ENCODE measurements around the gene PECR. TPM values are rescaled to one million over a fixed set of nuclear protein-coding genes. Genes with fewer than 3 reads are reported as not detected.

Gene PECR
- total and polyA plus RNA-seq, 2 of the 13 experiments (the other 11 are each of a cell fraction or from before 2014, with no cell fraction given): 151 to 153 TPM

DNA sequence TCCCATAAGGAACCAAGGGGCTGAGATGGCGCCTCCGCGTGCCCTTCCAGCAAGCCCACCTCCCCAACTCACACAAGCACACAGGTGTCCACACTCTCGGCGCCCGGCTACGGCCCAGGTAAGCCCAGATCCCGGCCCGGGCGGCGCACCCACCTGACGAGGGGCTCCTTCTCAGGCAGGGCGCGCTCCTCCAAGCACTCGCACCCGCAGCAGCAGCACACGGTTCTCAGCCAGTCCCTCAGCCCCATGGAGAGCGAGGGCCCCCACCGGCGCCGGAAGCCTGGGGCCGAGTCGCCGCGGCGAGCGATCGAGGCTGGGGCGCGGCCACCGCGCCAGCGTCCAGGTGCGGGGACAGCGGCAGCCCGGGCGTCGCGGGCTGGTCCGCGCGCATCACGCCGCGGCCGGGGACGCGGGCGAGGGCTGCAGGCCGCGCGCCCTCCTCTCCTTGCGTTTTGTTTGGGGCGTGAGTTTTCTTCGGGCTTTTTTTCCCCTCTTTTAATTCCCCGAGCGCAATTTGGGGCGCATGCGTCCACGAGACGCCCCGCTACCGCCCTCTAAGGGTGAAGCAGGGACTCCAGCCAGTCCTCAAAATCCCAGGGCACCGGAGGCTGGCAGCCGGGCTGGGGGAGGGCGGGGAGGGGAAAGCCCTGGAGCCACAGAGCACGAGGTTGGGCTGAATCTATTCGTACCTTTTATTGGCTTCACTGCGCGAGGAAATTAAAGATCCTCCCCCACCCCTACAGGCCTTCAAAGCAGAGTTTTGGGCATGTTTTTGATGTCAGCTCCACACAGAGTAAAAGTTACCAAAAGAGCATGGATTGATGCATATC, 68.3 kb downstream of the PECR start, which contains the start of gene MREG (continued):
- TF ChIP-seq ZNF607 (CRISPR knock-in tag; IDR thresholded peaks at IDR 0.05; ENCODE audit: borderline replicate concordance) (no peak), ONECUT2 (CRISPR knock-in tag; IDR thresholded peaks at IDR 0.05) (no peak), SAP130 (CRISPR knock-in tag; IDR thresholded peaks at IDR 0.05; ENCODE audit: low read depth) (peak; percentile 42), ZEB1 (IDR thresholded peaks at IDR 0.05; ENCODE audit: insufficient replicate concordance, low read depth) (peak; percentile 63), MTA3 (CRISPR knock-in tag; IDR thresholded peaks at IDR 0.05) (no peak), LCORL (IDR thresholded peaks at IDR 0.05) (no peak), LCORL (CRISPR knock-in tag; IDR thresholded peaks at IDR 0.05) (peak; percentile 61; the same call in 1 of the 2 replicates), ZNF7 (CRISPR knock-in tag; IDR thresholded peaks at IDR 0.05) (no peak), NFRKB (IDR thresholded peaks at IDR 0.05) (no peak), GPN1 (CRISPR knock-in tag; IDR thresholded peaks at IDR 0.05; ENCODE audit: borderline replicate concordance) (peak; percentile 80), PITX1 (CRISPR knock-in tag; IDR thresholded peaks at IDR 0.05) (0 out of 2 replicates have a peak, but pooled peaks have one; percentile 34), ZIK1 (CRISPR knock-in tag; IDR thresholded peaks at IDR 0.05; ENCODE audit: borderline replicate concordance, low read depth) (no peak), ZNF644 (CRISPR knock-in tag; IDR thresholded peaks at IDR 0.05; ENCODE audit: low read depth) (no peak), MYNN (CRISPR knock-in tag; IDR thresholded peaks at IDR 0.05; ENCODE audit: low read depth) (no peak), ZFX (CRISPR knock-in tag; IDR thresholded peaks at IDR 0.05; ENCODE audit: low read depth) (peak; percentile 64), HDAC2 (CRISPR knock-in tag; IDR thresholded peaks at IDR 0.05) (no peak), CHD4 (IDR thresholded peaks at IDR 0.05; ENCODE audit: borderline replicate concordance, low read length) (no peak), PHF20 (CRISPR knock-in tag; IDR thresholded peaks at IDR 0.05) (peak; percentile 20; the same call in 1 of the 2 replicates), ZFP36L2 (CRISPR knock-in tag; IDR thresholded peaks at IDR 0.05) (no peak)
- TF ChIP-seq, protein P1, sequence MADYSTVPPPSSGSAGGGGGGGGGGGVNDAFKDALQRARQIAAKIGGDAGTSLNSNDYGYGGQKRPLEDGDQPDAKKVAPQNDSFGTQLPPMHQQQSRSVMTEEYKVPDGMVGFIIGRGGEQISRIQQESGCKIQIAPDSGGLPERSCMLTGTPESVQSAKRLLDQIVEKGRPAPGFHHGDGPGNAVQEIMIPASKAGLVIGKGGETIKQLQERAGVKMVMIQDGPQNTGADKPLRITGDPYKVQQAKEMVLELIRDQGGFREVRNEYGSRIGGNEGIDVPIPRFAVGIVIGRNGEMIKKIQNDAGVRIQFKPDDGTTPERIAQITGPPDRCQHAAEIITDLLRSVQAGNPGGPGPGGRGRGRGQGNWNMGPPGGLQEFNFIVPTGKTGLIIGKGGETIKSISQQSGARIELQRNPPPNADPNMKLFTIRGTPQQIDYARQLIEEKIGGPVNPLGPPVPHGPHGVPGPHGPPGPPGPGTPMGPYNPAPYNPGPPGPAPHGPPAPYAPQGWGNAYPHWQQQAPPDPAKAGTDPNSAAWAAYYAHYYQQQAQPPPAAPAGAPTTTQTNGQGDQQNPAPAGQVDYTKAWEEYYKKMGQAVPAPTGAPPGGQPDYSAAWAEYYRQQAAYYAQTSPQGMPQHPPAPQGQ (CRISPR knock-in tag; IDR thresholded peaks at IDR 0.05; ENCODE audit: borderline replicate concordance): peak; percentile 63; the same call in 1 of the 2 replicates
- TF ChIP-seq, protein P2, sequence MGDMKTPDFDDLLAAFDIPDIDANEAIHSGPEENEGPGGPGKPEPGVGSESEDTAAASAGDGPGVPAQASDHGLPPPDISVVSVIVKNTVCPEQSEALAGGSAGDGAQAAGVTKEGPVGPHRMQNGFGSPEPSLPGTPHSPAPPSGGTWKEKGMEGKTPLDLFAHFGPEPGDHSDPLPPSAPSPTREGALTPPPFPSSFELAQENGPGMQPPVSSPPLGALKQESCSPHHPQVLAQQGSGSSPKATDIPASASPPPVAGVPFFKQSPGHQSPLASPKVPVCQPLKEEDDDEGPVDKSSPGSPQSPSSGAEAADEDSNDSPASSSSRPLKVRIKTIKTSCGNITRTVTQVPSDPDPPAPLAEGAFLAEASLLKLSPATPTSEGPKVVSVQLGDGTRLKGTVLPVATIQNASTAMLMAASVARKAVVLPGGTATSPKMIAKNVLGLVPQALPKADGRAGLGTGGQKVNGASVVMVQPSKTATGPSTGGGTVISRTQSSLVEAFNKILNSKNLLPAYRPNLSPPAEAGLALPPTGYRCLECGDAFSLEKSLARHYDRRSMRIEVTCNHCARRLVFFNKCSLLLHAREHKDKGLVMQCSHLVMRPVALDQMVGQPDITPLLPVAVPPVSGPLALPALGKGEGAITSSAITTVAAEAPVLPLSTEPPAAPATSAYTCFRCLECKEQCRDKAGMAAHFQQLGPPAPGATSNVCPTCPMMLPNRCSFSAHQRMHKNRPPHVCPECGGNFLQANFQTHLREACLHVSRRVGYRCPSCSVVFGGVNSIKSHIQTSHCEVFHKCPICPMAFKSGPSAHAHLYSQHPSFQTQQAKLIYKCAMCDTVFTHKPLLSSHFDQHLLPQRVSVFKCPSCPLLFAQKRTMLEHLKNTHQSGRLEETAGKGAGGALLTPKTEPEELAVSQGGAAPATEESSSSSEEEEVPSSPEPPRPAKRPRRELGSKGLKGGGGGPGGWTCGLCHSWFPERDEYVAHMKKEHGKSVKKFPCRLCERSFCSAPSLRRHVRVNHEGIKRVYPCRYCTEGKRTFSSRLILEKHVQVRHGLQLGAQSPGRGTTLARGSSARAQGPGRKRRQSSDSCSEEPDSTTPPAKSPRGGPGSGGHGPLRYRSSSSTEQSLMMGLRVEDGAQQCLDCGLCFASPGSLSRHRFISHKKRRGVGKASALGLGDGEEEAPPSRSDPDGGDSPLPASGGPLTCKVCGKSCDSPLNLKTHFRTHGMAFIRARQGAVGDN (CRISPR knock-in tag; IDR thresholded peaks at IDR 0.05): peak; percentile 84
- TF ChIP-seq, protein P3, sequence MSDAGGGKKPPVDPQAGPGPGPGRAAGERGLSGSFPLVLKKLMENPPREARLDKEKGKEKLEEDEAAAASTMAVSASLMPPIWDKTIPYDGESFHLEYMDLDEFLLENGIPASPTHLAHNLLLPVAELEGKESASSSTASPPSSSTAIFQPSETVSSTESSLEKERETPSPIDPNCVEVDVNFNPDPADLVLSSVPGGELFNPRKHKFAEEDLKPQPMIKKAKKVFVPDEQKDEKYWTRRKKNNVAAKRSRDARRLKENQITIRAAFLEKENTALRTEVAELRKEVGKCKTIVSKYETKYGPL (CRISPR knock-in tag; IDR thresholded peaks at IDR 0.05): no peak
- TF ChIP-seq, protein P4, sequence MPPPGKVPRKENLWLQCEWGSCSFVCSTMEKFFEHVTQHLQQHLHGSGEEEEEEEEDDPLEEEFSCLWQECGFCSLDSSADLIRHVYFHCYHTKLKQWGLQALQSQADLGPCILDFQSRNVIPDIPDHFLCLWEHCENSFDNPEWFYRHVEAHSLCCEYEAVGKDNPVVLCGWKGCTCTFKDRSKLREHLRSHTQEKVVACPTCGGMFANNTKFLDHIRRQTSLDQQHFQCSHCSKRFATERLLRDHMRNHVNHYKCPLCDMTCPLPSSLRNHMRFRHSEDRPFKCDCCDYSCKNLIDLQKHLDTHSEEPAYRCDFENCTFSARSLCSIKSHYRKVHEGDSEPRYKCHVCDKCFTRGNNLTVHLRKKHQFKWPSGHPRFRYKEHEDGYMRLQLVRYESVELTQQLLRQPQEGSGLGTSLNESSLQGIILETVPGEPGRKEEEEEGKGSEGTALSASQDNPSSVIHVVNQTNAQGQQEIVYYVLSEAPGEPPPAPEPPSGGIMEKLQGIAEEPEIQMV (CRISPR knock-in tag; IDR thresholded peaks at IDR 0.05; ENCODE audit: low read depth): peak; percentile 38; the same call in 1 of the 2 replicates
